Neural crest cell (in vitro differentiated cells): ENCODE results near the gene ERAP2. TPM values are rescaled to one million over a fixed set of nuclear protein-coding genes. Genes with fewer than 3 reads are reported as not detected.

Source experiments
- DNase-seq: peaks from one replicate; pipeline ENCODE4 v3.0.0; 2021; ENCODE audit warnings: low read depth, mixed read lengths, low spot score
- H3K27ac Mint-ChIP-seq: one replicate; pipeline ENCODE4 v1.8.0; 2021; ENCODE audit warnings: mild to moderate bottlenecking, mixed read lengths; ENCODE audit not compliant: unreplicated experiment
- H3K27me3 Mint-ChIP-seq: 2 replicates; pipeline ENCODE4 v1.8.0; 2021; ENCODE audit warnings: low read depth, mild to moderate bottlenecking, mixed read lengths
- H3K36me3 Mint-ChIP-seq: 2 replicates; pipeline ENCODE4 v1.8.0; 2021; ENCODE audit warnings: low read depth, mild to moderate bottlenecking, mixed read lengths
- H3K4me1 Mint-ChIP-seq: 2 replicates; pipeline ENCODE4 v1.8.0; 2021; ENCODE audit warnings: mixed read lengths
- H3K4me3 Mint-ChIP-seq: one replicate; pipeline ENCODE4 v1.8.0; 2021; ENCODE audit warnings: mild to moderate bottlenecking, mixed read lengths
- H3K9me3 Mint-ChIP-seq: 2 replicates; pipeline ENCODE4 v1.8.0; 2021; ENCODE audit warnings: mixed read lengths
- total RNA-seq: library from RNA; stranded (reverse); gene quantifications from 2 replicates; pipeline ENCODE4 v1.2.1, GENCODE V29; 2021
- TF ChIP-seq, protein P1 (sequence below): fragments of 200-600 bp; sonication (generic); conservative IDR thresholded peaks from 2 replicates; pipeline ENCODE4 v1.5.0; 2021; ENCODE audit warnings: antibody characterized with exemption, mild to moderate bottlenecking

Gene ERAP2
- total RNA-seq, 1 donor from 2014 or later = not detected

DNA sequence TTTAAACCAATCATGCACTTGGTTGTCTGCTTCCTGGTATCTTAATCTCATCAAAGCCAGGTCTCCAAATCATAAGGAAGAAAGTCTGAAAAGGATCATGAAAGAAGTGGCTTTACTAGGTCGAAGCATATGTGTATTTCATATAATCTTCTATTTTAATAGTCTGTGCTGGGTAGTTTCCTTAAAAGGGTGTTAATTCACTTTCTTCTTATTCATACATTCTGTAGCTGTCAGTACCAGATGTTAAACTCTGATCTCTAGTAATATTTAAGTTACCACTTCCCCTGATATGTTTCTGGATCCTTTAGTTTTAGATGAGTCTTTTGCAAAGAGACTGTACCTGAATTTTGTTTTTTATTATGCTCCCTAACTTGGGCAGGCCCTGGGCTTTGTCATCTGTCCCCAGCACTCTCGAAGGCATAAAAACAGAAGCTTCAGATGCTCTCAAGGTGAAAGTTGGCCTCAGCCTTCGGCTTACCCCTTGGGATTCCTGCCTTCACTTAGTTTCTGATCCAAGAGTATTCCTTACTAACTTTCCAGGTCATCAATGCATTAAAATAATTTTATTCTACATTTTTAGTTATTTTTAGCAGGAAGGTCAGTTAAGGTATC lies 44.5 kb downstream of the ERAP2 start:
- no peak overlapping the region for H3K4me3 Mint-ChIP-seq
- no peak for DNase-seq
- TF ChIP-seq, protein P1, sequence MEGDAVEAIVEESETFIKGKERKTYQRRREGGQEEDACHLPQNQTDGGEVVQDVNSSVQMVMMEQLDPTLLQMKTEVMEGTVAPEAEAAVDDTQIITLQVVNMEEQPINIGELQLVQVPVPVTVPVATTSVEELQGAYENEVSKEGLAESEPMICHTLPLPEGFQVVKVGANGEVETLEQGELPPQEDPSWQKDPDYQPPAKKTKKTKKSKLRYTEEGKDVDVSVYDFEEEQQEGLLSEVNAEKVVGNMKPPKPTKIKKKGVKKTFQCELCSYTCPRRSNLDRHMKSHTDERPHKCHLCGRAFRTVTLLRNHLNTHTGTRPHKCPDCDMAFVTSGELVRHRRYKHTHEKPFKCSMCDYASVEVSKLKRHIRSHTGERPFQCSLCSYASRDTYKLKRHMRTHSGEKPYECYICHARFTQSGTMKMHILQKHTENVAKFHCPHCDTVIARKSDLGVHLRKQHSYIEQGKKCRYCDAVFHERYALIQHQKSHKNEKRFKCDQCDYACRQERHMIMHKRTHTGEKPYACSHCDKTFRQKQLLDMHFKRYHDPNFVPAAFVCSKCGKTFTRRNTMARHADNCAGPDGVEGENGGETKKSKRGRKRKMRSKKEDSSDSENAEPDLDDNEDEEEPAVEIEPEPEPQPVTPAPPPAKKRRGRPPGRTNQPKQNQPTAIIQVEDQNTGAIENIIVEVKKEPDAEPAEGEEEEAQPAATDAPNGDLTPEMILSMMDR = no peak
- no peaks in the 10 kb centered on the region for H3K9me3 Mint-ChIP-seq
- H3K27me3 Mint-ChIP-seq = no peaks in the 10 kb centered on the region
- no peaks in the 10 kb centered on the region for H3K36me3 Mint-ChIP-seq
- H3K27ac Mint-ChIP-seq = no peak overlapping the region
- H3K4me1 Mint-ChIP-seq = peaks cover 12% of the 10 kb centered on the region

DNA sequence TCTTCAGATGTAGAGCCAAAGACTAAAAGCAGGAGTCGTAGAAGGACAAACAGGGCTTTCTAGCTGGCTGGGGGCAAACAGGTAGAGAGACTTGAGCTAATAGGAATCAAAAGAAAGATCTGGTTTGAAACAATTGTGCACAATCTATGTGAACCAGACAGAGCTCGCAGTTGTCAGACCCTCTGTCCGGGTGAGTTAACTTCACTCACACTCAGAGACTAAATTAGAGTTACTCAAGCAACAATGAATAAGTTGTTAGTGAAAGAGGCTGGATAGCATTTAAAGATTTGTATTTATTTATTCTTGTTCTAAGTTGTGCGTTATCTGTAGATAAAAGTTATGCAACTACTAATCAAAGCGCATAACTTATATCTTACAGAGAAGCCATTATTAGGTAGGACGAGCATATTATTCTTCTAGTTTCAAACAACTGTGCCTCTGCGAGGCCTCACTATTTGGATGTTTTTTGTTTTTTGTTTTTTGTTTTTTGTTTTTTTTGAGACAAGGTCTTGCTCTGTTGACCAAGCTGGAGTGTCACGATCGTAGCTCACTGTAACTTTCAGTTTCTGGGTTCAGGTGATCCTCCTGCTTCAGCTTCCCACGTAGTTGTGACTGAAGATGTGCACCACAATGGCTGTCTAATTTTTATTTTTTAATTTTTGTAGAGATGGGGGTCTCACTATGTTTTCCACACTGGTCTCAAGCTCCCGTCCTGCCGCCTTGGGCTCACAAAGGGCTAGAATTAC lies 46.4 kb downstream of the ERAP2 start:
- peaks cover 12% of the 10 kb centered on the region for H3K4me1 Mint-ChIP-seq
- no peak overlapping the region for H3K4me3 Mint-ChIP-seq

DNA sequence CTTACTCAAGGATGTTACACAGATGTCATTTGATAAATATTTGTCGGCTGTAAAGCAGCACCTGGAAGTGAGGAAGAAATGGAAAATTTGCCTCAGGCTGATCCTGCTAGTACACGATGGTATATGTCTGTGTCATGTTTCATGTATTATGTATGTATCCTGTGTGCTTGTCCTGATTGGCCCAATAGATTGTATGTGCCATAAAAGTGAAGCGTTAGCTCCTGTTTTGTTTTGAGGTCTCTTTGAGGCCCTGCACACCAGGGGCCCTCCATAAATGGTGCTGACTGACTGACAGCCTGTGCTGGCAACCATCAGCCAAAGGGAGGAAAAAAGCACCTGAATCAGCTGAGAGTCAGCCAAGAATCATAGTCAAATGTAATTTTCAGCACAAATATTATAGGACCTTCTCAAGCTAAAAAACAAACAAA lies 47.7 kb downstream of the ERAP2 start:
- Mint-ChIP-seq H3K4me3 (no peak overlapping the region), H3K36me3 (no peaks in the 10 kb centered on the region), H3K27ac (no peak overlapping the region), H3K9me3 (no peaks in the 10 kb centered on the region), H3K27me3 (no peaks in the 10 kb centered on the region), H3K4me1 (peaks cover 12% of the 10 kb centered on the region)
- DNase-seq = no peak
- TF ChIP-seq, protein P1 = no peak

More for the DNA sequence above, 46.4 kb downstream of the ERAP2 start:
- no peaks in the 10 kb centered on the region for H3K36me3 Mint-ChIP-seq
- H3K27me3 Mint-ChIP-seq = no peaks in the 10 kb centered on the region
- H3K9me3 Mint-ChIP-seq = no peaks in the 10 kb centered on the region
- H3K27ac Mint-ChIP-seq = no peak overlapping the region
- TF ChIP-seq, protein P1 = no peak
- no peak for DNase-seq

DNA sequence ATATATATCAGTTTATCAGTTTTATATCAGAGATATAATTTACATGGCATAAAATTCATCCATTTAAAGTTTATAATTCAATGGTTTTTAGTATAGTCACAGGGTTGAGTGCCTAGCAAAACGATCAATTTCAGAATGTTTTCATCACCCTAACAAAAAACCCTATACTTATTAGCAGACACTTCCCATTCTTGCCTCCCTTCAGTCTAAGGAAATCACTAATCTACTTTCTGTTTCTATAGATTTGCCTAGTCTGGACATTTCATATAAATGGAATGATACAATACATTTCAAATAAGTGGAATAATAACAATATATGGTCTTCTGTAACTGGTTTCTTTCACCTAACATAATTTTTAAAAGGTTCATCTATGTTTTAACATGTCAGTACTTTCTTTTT lies 50.0 kb downstream of the ERAP2 start:
- no peak for DNase-seq
- Mint-ChIP-seq H3K36me3 (no peaks in the 10 kb centered on the region), H3K4me3 (no peak overlapping the region), H3K27ac (no peak overlapping the region), H3K27me3 (no peaks in the 10 kb centered on the region), H3K9me3 (no peaks in the 10 kb centered on the region), H3K4me1 (peaks cover 18% of the 10 kb centered on the region)
- TF ChIP-seq, protein P1 = no peak

DNA sequence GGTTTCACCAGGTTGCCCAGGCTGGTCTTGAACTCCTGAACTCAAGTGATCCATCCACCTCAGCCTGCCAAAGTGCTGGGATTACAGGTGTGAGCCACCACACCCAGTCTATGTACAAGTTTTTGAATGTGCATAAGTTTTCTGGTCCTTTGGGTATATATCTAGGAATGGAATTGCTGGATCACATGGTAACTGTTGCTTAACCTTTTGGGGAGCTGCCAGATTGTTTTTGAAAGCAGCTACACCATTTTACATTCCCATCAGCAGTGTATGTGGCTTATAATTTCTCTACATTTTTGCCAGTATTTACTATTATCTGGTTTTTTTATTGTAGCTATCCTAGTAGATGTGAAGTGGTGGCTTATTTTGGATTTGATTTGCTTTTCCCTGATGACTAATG lies 50.7 kb downstream of the ERAP2 start:
- no peaks in the 10 kb centered on the region for H3K36me3 Mint-ChIP-seq
- H3K27ac Mint-ChIP-seq = no peak overlapping the region
- H3K4me3 Mint-ChIP-seq = no peak overlapping the region
- TF ChIP-seq, protein P1 = no peak
- H3K4me1 Mint-ChIP-seq = peaks cover 18% of the 10 kb centered on the region
- no peaks in the 10 kb centered on the region for H3K27me3 Mint-ChIP-seq
- no peak for DNase-seq
- no peaks in the 10 kb centered on the region for H3K9me3 Mint-ChIP-seq
